HK-2 (cell line): Measurements from ENCODE around the gene CYGB.

Source experiments
- DNase-seq: peaks from one replicate; pipeline ENCODE4 v3.0.0-alpha.2; 2018; ENCODE audit not compliant: unreplicated experiment

The CYGB gene

GRCh38 chr17:76478730-76479514 lies 58.6 kb downstream of the CYGB start:
- DNase-seq, result no peak

GRCh38 chr17:76478097-76478496 lies 59.4 kb downstream of the CYGB start:
- no peak for DNase-seq

- DNase-seq, result no peak
These were observed 59.9 kb downstream of the CYGB start for GRCh38 chr17:76477576-76477975.
